Measurements from ENCODE around the gene EFCAB11. TPM values are rescaled to one million over a fixed set of nuclear protein-coding genes. Genes with fewer than 3 reads are reported as not detected.
"Not testable (repeated sequence)": the region's sequence is repeated elsewhere in the genome, so short reads cannot be mapped to it uniquely, and the experiment has no call there.

EFCAB11 gene
- total and polyA plus RNA-seq, 11 donors, result 0.79 to 4.6 (median 3.3) TPM

- DNase-seq, result no peak
- no peaks in the 10 kb centered on the region for H3K27me3 ChIP-seq
- ATAC-seq, result no peak
- H3K4me1 ChIP-seq, result no peaks in the 10 kb centered on the region
- H3K9me3 ChIP-seq, result peaks cover 0 to 11% (median 0%) of the 10 kb centered on the region in 12 donors
- 70 to 83% (median 78%) methylated on average over 6 of the region's 6 CpGs for WGBS, 4 donors
- TF ChIP-seq, protein P1, sequence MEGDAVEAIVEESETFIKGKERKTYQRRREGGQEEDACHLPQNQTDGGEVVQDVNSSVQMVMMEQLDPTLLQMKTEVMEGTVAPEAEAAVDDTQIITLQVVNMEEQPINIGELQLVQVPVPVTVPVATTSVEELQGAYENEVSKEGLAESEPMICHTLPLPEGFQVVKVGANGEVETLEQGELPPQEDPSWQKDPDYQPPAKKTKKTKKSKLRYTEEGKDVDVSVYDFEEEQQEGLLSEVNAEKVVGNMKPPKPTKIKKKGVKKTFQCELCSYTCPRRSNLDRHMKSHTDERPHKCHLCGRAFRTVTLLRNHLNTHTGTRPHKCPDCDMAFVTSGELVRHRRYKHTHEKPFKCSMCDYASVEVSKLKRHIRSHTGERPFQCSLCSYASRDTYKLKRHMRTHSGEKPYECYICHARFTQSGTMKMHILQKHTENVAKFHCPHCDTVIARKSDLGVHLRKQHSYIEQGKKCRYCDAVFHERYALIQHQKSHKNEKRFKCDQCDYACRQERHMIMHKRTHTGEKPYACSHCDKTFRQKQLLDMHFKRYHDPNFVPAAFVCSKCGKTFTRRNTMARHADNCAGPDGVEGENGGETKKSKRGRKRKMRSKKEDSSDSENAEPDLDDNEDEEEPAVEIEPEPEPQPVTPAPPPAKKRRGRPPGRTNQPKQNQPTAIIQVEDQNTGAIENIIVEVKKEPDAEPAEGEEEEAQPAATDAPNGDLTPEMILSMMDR (IDR thresholded peaks at IDR 0.05), result no peak
- no peak for TF ChIP-seq POLR2A (IDR thresholded peaks at IDR 0.05)
- H3K27ac ChIP-seq, result no peak overlapping the region
- intact Hi-C loops (cut with DNase I), result no loop called here
- H3K36me3 ChIP-seq, result no peaks in the 10 kb centered on the region
- no peak overlapping the region for H3K4me3 ChIP-seq
Measured at GRCh38 chr14:89892953-89893352, 61.6 kb downstream of the EFCAB11 start.

- ATAC-seq; H3K27me3 ChIP-seq; H3K36me3 ChIP-seq; H3K27ac ChIP-seq; intact Hi-C loops (cut with DNase I); H3K4me3 ChIP-seq; H3K4me1 ChIP-seq; DNase-seq: not testable (repeated sequence)
- 95 to 98% (median 97%) methylated on average over 25 to 35 of the region's 35 CpGs for WGBS, 4 donors
- peaks cover 0 to 11% (median 0%) of the 10 kb centered on the region in 12 donors for H3K9me3 ChIP-seq
Measured at GRCh38 chr14:89891721-89892120, 62.8 kb downstream of the EFCAB11 start.

DNA sequence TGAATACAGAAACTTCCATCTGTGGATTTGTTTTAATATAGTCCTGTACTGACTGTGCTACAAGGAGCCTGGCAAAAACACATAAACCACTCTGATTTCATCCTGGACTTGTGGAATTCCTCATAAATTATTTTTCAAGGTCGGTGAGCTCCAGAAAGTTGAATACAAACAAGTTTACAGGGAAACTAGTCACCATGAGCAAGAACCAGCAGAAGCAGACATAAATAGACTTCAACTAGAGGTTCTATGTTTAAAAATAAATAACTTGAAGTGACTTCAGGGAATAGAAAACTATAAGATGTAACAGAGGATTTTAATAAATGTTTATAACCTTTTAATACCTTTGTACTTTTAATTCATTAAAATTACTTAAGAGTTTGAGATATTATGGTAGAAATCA, 63.5 kb downstream of the EFCAB11 start:
- DNase-seq, result no peak
- no peak for ATAC-seq

DNA sequence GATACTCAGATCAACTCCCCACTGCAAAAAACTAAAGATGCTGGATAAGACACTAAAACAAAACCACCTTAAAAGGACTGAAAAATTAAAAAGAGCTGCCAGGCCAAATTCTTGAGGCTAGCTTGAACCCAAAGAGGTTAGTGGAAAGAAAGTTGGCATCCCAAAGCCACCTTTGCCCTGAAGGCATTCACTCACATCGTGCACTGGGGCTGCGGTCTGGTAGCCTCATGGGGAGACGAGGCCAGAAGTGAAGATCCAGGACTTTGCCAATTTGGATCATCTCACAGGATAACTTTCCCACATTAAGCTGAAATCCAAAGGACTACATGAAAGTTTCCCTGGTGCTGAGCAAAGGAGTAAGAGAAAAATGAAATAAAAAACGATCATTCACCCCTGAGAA, 63.9 kb downstream of the EFCAB11 start:
- H3K27me3 ChIP-seq, result no peaks in the 10 kb centered on the region
- intact Hi-C loops (cut with DNase I), result no loop called here
- no peaks in the 10 kb centered on the region for H3K4me1 ChIP-seq
- H3K27ac ChIP-seq, result no peak overlapping the region
- no peaks in the 10 kb centered on the region for H3K36me3 ChIP-seq
- no peak for TF ChIP-seq POLR2A (IDR thresholded peaks at IDR 0.05)
- TF ChIP-seq, protein P1 (IDR thresholded peaks at IDR 0.05), result no peak
- no peak for DNase-seq
- 93% methylated on average over 4 of the region's 4 CpGs for WGBS, 4 donors
- H3K9me3 ChIP-seq, result peaks cover 0 to 11% (median 0%) of the 10 kb centered on the region in 12 donors
- ATAC-seq, result no peak
- H3K4me3 ChIP-seq, result no peak overlapping the region

More for the DNA sequence above, 63.5 kb downstream of the EFCAB11 start:
- H3K36me3 ChIP-seq, result no peaks in the 10 kb centered on the region
- no peak overlapping the region for H3K27ac ChIP-seq
- TF ChIP-seq, protein P1 (IDR thresholded peaks at IDR 0.05), result no peak
- no peak for TF ChIP-seq POLR2A (IDR thresholded peaks at IDR 0.05)
- 88 to 94% (median 92%) methylated on average over 1 of the region's 1 CpG for WGBS, 4 donors
- intact Hi-C loops (cut with DNase I), result no loop called here
- no peaks in the 10 kb centered on the region for H3K27me3 ChIP-seq
- H3K4me3 ChIP-seq, result no peak overlapping the region
- no peaks in the 10 kb centered on the region for H3K4me1 ChIP-seq
- H3K9me3 ChIP-seq, result peaks cover 0 to 11% (median 0%) of the 10 kb centered on the region in 12 donors

DNA sequence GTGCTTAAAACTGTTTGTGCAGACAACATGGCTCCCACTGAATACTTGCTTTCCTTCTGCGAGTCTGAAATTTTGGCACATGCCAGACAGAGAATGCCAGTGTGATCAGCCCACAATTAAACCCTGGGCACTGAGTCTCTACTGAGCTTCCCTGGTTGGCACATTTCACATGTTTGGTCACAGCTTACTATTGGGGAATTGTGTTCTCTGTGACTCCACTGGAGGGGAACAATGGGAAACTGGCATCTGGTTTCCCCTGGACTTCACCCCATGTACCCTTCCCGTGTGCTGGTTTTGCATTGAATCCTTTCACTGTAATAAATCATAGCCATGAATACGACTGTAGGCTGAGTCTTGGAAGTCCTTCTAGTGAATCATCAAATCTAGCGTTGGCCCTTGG, 64.9 kb downstream of the EFCAB11 start:
- 88 to 97% (median 95%) methylated on average over 4 of the region's 4 CpGs for WGBS, 4 donors
- DNase-seq, result no peak
- intact Hi-C loops (cut with DNase I), result no loop called here

More for the DNA sequence above, 64.9 kb downstream of the EFCAB11 start:
- H3K36me3 ChIP-seq, result no peaks in the 10 kb centered on the region
- H3K4me1 ChIP-seq, result no peaks in the 10 kb centered on the region
- no peak overlapping the region for H3K4me3 ChIP-seq
- H3K27me3 ChIP-seq, result no peaks in the 10 kb centered on the region
- ATAC-seq, result no peak
- peaks cover 0 to 11% (median 0%) of the 10 kb centered on the region in 12 donors for H3K9me3 ChIP-seq
- TF ChIP-seq, protein P1 (IDR thresholded peaks at IDR 0.05), result no peak
- TF ChIP-seq POLR2A (IDR thresholded peaks at IDR 0.05), result no peak
- no peak overlapping the region for H3K27ac ChIP-seq
